IMR-90 (cell line): ENCODE measurements around the gene TADA1. TPM values are rescaled to one million over a fixed set of nuclear protein-coding genes. Genes with fewer than 3 reads are reported as not detected.

ENCODE experiments used
- ATAC-seq: fragments of 200-7000 bp; cut with Tn5 transposase; 2 replicates; pipeline ENCODE4 v1.9.1; 2020; ENCODE audit warnings: low read depth, mild to moderate bottlenecking, moderate library complexity
- BruUV-seq: library from RNA; stranded (reverse); fragments of 400-500 nt; replicated peaks from 2 replicates; lab custom pipeline; 2021; lab: Mats Ljungman, UMichigan
- CTCF ChIA-PET: fragments of 300-600 bp; formaldehyde crosslinking; extraction: SDS; loops from one replicate; lab custom pipeline; 2021; ENCODE audit warnings: antibody characterized with exemption; lab: Yijun Ruan, JAX
- POLR2A ChIA-PET: fragments of 300-600 bp; sonication (Branson Sonifier 250); formaldehyde crosslinking; loops from one replicate; lab custom pipeline; 2022; ENCODE audit warnings: antibody characterized with exemption; ENCODE audit not compliant: unreplicated experiment; lab: Charles Lee
- DNase-seq: peaks from one replicate; pipeline ENCODE4 v3.0.0; 2013
- H2AFZ ChIP-seq: replicated peaks from 2 replicates; pipeline ENCODE3; 2013; ENCODE audit warnings: low read length, mild to moderate bottlenecking; ENCODE audit not compliant: poor library complexity
- H2AK5ac ChIP-seq: 2 replicates; pipeline ENCODE4 v1.6.1; 2013; ENCODE audit warnings: low read depth, low read length, inconsistent platforms
- H2AK9ac ChIP-seq: replicated peaks from 2 replicates; pipeline ENCODE3; 2013; ENCODE audit warnings: mild to moderate bottlenecking, low read depth, low read length, moderate library complexity; ENCODE audit not compliant: poor library complexity
- H2BK120ac ChIP-seq: 2 replicates; pipeline ENCODE4 v1.6.1; 2013; ENCODE audit warnings: low read depth, low read length, inconsistent platforms
- H2BK15ac ChIP-seq: 3 replicates; pipeline ENCODE4 v1.6.1; 2013; ENCODE audit warnings: low read depth, low read length, inconsistent platforms
- H2BK20ac ChIP-seq: 2 replicates; pipeline ENCODE4 v1.6.1; 2013; ENCODE audit warnings: low read depth, mild to moderate bottlenecking, inconsistent platforms, low read length, moderate library complexity
- H2BK5ac ChIP-seq: 2 replicates; pipeline ENCODE4 v1.6.1; 2013; ENCODE audit warnings: mild to moderate bottlenecking, low read depth, low read length, inconsistent platforms; ENCODE audit not compliant: poor library complexity, severe bottlenecking
- H3K14ac ChIP-seq: replicated peaks from 2 replicates; pipeline ENCODE4 v1.6.1; 2013; ENCODE audit warnings: low read depth, low read length, inconsistent platforms
- H3K18ac ChIP-seq: 2 replicates; pipeline ENCODE4 v1.6.1; 2013; ENCODE audit warnings: low read depth, low read length, control low read depth
- H3K23ac ChIP-seq: 2 replicates; pipeline ENCODE4 v1.6.1; 2013; ENCODE audit warnings: low read depth, low read length, inconsistent platforms
- H3K27ac ChIP-seq: 2 replicates; pipeline ENCODE4 v1.5.1; 2013; ENCODE audit warnings: mild to moderate bottlenecking, control low read depth, low read length; ENCODE audit not compliant: insufficient read depth
- H3K27me3 ChIP-seq: 2 replicates; pipeline ENCODE4 v1.6.1; 2013; ENCODE audit warnings: low read length; ENCODE audit not compliant: control insufficient read depth, insufficient read depth
- H3K36me3 ChIP-seq: 2 replicates; pipeline ENCODE4 v1.6.1; 2013; ENCODE audit warnings: low read length, mixed read lengths; ENCODE audit not compliant: control insufficient read depth, insufficient read depth
- H3K4ac ChIP-seq: 2 replicates; pipeline ENCODE4 v1.6.1; 2013; ENCODE audit warnings: low read depth, low read length, inconsistent platforms
- H3K4me1 ChIP-seq: 2 replicates; pipeline ENCODE4 v1.6.1; 2013; ENCODE audit warnings: low read length, mixed read lengths; ENCODE audit not compliant: control insufficient read depth, insufficient read depth
- H3K4me2 ChIP-seq: 2 replicates; pipeline ENCODE4 v1.6.1; 2013; ENCODE audit warnings: low read depth, mild to moderate bottlenecking, control low read depth, low read length, moderate library complexity
- H3K4me3 ChIP-seq: 2 replicates; pipeline ENCODE4 v1.5.1; 2013; ENCODE audit warnings: low read depth, mild to moderate bottlenecking, control low read depth, low read length, moderate library complexity; ENCODE audit not compliant: insufficient read depth
- H3K56ac ChIP-seq: 2 replicates; pipeline ENCODE4 v1.6.1; 2013; ENCODE audit warnings: low read length, inconsistent platforms; ENCODE audit not compliant: insufficient read depth; ENCODE audit errors: extremely low read depth
- H3K79me1 ChIP-seq, 2 experiments: 2 replicates each; pipeline ENCODE4 v1.6.1; 2013; ENCODE audit warnings: low read length in 2 of 2, inconsistent platforms in 1 of 2, low read depth in 1 of 2
- H3K9ac ChIP-seq: 2 replicates; pipeline ENCODE4 v1.6.1; 2013; ENCODE audit warnings: low read depth, low read length, control low read depth
- H3K9me1 ChIP-seq: 2 replicates; pipeline ENCODE4 v1.6.1; 2013; ENCODE audit warnings: low read length, inconsistent platforms; ENCODE audit not compliant: insufficient read depth
- H3K9me3 ChIP-seq: 2 replicates; pipeline ENCODE4 v1.6.1; 2013; ENCODE audit warnings: low read length; ENCODE audit not compliant: control insufficient read depth, insufficient read depth
- H4K20me1 ChIP-seq: 2 replicates; pipeline ENCODE4 v1.6.1; 2013; ENCODE audit warnings: low read length, inconsistent platforms; ENCODE audit not compliant: insufficient read depth
- H4K5ac ChIP-seq: 2 replicates; pipeline ENCODE4 v1.6.1; 2013; ENCODE audit warnings: mild to moderate bottlenecking, low read depth, low read length, control low read depth
- H4K8ac ChIP-seq, 2 experiments: 2 replicates each; pipeline ENCODE4 v1.6.1; 2013; ENCODE audit warnings: low read depth in 2 of 2, low read length in 2 of 2, control low read depth in 1 of 2, inconsistent platforms in 1 of 2
- H4K91ac ChIP-seq: 2 replicates; pipeline ENCODE4 v1.6.1; 2013; ENCODE audit warnings: low read depth, low read length, inconsistent platforms; ENCODE audit not compliant: insufficient read depth
- CEBPB ChIP-seq: IDR thresholded peaks from 2 replicates; pipeline ENCODE4 v1.6.1; 2012; ENCODE audit warnings: low read depth, low read length, improper control_type of control experiment
- CTCF ChIP-seq: conservative IDR thresholded peaks from 2 replicates; pipeline ENCODE4 v1.5.1; 2012; ENCODE audit warnings: mild to moderate bottlenecking, low read depth, low read length, improper control_type of control experiment
- MAFK ChIP-seq: IDR thresholded peaks from 2 replicates; pipeline ENCODE4 v1.6.1; 2012; ENCODE audit warnings: low read depth, low read length, improper control_type of control experiment
- MAZ ChIP-seq: IDR thresholded peaks from 2 replicates; pipeline ENCODE4 v1.6.1; 2012; ENCODE audit warnings: low read depth, mild to moderate bottlenecking, low read length, improper control_type of control experiment, moderate library complexity, borderline replicate concordance
- RAD21 ChIP-seq: IDR thresholded peaks from 2 replicates; pipeline ENCODE4 v1.6.1; 2012; ENCODE audit warnings: low read length, improper control_type of control experiment
- RFX5 ChIP-seq: IDR thresholded peaks from 2 replicates; pipeline ENCODE4 v1.8.0; 2012; ENCODE audit warnings: low read depth, mild to moderate bottlenecking, low read length, moderate library complexity
- SMC3 ChIP-seq: fragments of 150-350 bp; IDR thresholded peaks from 2 replicates; pipeline ENCODE4 v1.6.1; 2016; ENCODE audit warnings: low read depth, mild to moderate bottlenecking, antibody characterized with exemption, low read length, moderate library complexity
- WGBS, 2 experiments: methylation state at CpG; one replicate each; pipeline versions ENCODE4 v1.1.5 to v1.1.7; 2013; ENCODE audit warnings: missing lambda C conversion rate in 2 of 2; ENCODE audit not compliant: insufficient read length in 1 of 2; ENCODE audit errors: extremely low coverage in 2 of 2; 5-methylcytosine and 5-hydroxymethylcytosine counted together
- dilution Hi-C: fragments of 300-500 bp; cut with HindIII; formaldehyde crosslinking; loops from one replicate; pipeline ENCODE4 v1.14.3; 2018; ENCODE audit warnings: low sequenced_read_pairs; ENCODE audit not compliant: unreplicated experiment
- in situ Hi-C: fragments of 300-500 bp; cut with MboI; formaldehyde crosslinking; loops from 3 replicates; pipeline ENCODE4 v1.14.3; 2019; ENCODE audit warnings: low sequenced_read_pairs, inconsistent platforms, mixed read lengths
- intact Hi-C: fragments of 100-400 bp; cut with micrococcal nuclease; formaldehyde crosslinking; loops from 2 replicates; pipeline ENCODE4 v1.10.0; 2022
- polyA plus RNA-seq, 3 experiments: library from polyadenylated mRNA; depleted of rRNA; stranded (reverse); fragments of >200 nt; gene quantifications; 2 replicates each; pipeline ENCODE4 v1.2.3, GENCODE V29; 2012; ENCODE audit warnings: low replicate concordance in 1 of 3
- total RNA-seq: library from RNA; depleted of rRNA; stranded (reverse); fragments of >200 nt; gene quantifications from 2 replicates; pipeline ENCODE4 v1.2.3, GENCODE V29; 2012
- TF ChIP-seq, protein P1 (sequence below): fragments of 150-350 bp; IDR thresholded peaks from 2 replicates; pipeline ENCODE4 v1.6.1; 2017; ENCODE audit warnings: mild to moderate bottlenecking, antibody characterized with exemption, low read length, low read depth

Gene TADA1
- total and polyA plus RNA-seq, 2 of the 4 experiments (the other 2 are of a cell fraction) = 8.2 to 16.8 TPM

GRCh38 chr1:166884040-166884642 lies 8.1 kb upstream of the TADA1 start:
- H4K20me1 ChIP-seq = no peaks in the 10 kb centered on the region
- ChIA-PET POLR2A (no interaction called here), CTCF (interaction anchor here (0.8 to 2.9 kb wide), 3 partner anchors 161 to 175 kb away, joined by 3 to 11 read pairs (median 3); no protein-coding TSS in a partner anchor)
- no peak overlapping the region for H3K14ac ChIP-seq
- H3K18ac ChIP-seq = no peak overlapping the region
- 2% methylated on average over 21 of the region's 44 CpGs; no CpG with 5 or more reads in 1 of the 2 experiments for WGBS, 2 experiments
- no peaks in the 10 kb centered on the region for H3K36me3 ChIP-seq
- H3K23ac ChIP-seq = no peak overlapping the region
- no peak overlapping the region for H3K4me3 ChIP-seq
- no peaks in the 10 kb centered on the region for H3K9me1 ChIP-seq
- intact Hi-C loops = loop anchor here (1.0 kb wide), 1 partner anchor 175 kb away; no protein-coding TSS in a partner anchor
- no peak overlapping the region for H2AK9ac ChIP-seq
- H2AK5ac ChIP-seq = no peak overlapping the region
- H3K4me2 ChIP-seq = no peak overlapping the region; the same call in 1 of the 2 replicates
- BruUV-seq = no TSS peak
- no peak overlapping the region for H4K5ac ChIP-seq
- H3K27ac ChIP-seq = no peak overlapping the region
- peaks cover 25% of the 10 kb centered on the region for H3K27me3 ChIP-seq
- H4K8ac ChIP-seq = no peak overlapping the region
- peak overlapping the region; percentile 60 for H2AFZ ChIP-seq
- TF ChIP-seq RFX5 (no peak), MAZ (no peak), MAFK (no peak), SMC3 (peak; percentile 46), RAD21 (peak; percentile 63), CTCF (peak; percentile 55), CEBPB (no peak)
- TF ChIP-seq, protein P1, sequence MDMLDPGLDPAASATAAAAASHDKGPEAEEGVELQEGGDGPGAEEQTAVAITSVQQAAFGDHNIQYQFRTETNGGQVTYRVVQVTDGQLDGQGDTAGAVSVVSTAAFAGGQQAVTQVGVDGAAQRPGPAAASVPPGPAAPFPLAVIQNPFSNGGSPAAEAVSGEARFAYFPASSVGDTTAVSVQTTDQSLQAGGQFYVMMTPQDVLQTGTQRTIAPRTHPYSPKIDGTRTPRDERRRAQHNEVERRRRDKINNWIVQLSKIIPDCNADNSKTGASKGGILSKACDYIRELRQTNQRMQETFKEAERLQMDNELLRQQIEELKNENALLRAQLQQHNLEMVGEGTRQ = no peak
- DNase-seq (peak; percentile 12), ATAC-seq (peak; percentile 72)
- H3K79me1 ChIP-seq = no peaks in the 10 kb centered on the region
- no peak overlapping the region for H2BK15ac ChIP-seq
- no peak overlapping the region for H3K56ac ChIP-seq
- H2BK120ac ChIP-seq = no peak overlapping the region
- dilution Hi-C loops = no loop called here
- no peak overlapping the region for H4K91ac ChIP-seq
- in situ Hi-C loops = no loop called here
- H3K9me3 ChIP-seq = no peaks in the 10 kb centered on the region
- H3K4ac ChIP-seq = no peak overlapping the region
- no peak overlapping the region for H3K9ac ChIP-seq
- no peaks in the 10 kb centered on the region for H3K4me1 ChIP-seq
- no peak overlapping the region for H2BK5ac ChIP-seq
- no peak overlapping the region for H2BK20ac ChIP-seq
